NCI-H1417 treated with DMSO at 0.1 percent for 48 hours (cell line): ENCODE measurements around the gene CFAP46.

Experiments used
- DNase-seq: peaks from one replicate; lab custom pipeline; 2025; lab: John Stamatoyannopoulos, UW

CFAP46 gene

DNA sequence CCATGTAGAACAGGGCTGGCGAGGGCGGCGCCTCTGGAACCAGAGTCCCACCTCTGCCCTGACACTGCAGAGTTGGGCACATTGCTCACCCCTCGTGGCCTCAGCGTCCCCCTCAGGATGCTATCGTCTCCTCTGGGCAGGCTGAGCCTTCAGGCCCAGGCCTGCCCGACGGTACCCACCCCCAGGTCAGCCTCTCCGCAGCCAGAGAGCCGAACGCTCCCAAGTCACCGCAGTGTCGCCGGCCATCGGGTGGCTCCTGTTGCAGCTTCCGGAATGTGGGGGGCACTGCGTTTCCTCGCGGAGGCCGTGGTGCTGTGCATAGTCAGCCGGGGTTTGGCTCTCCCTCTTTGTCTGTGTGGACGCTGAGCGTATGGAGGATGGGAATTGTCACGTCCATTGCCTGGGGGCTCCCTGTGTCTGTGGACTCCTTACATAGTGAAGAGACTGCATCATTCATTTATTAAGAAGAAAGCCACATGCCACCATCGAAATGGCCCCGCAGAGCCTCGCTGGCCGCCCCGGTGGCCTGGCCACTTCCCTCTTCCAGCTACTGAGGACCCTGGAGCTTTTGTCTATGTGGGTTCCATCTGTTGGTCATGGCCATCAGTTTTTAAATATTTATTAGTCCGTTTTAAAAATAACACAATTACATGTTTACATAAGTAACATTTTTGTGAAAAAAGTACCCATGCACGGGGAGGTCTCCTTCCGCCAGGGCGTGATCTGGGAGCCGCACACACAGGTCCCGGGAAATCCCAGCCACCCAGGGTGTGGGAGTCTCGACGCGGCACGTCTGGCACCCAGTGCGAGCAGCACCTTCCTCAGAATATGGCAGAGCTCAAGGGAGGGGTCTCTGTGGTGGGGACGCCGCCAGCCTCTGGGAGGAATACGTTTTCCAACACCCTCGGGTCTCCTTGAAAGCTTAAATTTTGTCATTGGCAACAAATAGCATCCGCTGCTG is 172.0 kb downstream of the CFAP46 start:
- DNase-seq: no peak

DNA sequence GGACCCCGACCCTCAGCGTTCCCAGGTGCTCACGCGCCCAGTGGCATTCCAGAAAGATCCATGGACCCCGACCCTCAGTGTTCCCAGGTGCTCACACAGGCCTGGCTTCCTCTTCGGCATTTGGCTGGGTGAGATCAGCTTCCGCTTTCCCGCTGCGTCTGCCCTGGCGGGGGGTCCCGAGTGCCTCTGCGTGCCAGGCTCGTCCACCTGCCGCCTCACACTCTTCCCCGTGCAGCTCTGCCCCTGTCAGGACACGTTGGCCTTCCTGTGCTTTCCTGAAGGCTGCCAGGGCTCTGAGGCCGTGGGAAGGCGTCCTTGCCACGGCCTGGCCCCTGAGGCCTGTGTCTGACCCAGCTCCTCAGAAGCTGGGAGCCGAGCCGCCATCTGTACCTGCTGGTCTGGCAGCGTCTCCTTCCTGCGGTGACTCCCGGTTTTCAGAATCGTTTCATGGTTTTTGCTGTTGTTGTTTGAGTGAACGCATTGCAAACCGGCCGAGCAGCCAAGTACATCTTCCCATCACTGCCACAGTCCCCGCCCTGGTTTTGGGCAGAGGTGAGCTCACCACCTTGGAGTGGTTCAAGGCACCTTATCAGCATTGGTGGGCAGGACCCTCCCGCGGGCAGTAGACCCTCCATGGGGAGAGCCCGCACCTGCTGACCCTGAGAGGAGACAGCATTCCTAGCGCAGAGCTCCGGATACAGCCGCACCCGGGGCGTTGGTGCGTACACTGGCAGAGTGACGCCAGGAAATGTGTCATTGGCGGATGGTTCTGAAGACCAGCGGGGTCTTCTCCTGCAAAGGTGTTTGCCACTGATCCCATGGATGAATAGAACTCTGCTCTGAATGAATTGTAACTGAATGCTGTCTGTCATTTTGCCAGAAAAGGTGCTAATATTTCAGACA is 173.8 kb downstream of the CFAP46 start:
- no peak for DNase-seq

DNA sequence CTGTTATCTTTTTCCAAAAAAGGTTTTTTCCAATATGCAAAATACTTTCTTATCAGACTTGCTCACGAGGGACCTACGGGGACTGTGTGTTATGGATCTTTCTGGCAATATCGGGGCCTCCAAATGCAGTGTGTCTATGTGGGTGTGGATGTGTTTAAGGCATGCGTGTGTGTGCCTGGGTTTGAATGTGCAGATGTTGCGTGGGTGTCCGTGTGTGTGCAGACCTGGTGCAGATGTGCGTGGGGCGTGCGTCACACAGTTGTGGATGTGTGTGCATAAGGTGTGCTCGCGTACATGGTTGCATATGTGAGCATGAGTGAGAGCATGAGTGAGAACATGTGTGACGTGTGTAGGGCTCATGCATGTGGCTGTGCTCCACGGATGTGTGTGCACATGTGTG is 176.1 kb downstream of the CFAP46 start:
- no peak for DNase-seq

DNA sequence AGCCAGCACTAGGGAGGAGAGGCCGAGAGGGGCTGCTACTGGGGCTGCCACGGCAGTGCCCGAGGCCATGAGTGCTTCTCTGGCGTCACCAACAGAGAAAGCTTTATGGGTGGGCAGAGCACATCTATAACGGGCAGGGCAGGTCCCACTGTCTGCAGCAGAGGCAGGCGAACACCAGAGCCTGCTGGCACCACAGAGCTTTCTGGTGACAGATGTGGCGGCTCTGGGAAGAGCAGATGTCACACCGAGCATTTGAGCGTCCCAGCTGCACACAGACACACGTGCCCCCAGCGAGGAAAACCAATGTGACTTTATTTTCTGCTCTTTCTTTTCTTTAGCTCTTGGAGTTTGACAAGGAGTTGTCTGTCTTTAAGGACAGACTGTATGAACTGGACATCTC is 176.9 kb downstream of the CFAP46 start:
- no peak for DNase-seq

DNA sequence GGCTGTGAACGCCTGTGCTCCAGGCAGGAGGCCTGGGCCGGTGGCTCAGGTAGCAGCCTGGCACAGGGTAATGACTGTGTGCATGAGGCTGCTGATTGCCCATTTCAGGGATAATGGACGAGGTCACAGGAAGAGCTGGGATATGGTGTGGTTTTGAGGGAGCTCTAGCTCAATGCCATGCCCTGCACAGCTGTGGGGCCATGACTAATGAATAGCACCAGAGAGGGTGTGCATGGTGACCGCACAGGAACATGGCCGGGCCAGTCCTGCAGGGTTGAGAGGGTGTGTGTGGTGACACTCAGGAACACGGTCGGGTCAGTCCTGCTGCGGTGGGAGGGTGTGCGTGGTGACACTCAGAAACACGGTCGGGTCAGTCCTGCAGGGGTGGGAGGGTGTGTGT is 178.3 kb downstream of the CFAP46 start:
- no peak for DNase-seq

DNA sequence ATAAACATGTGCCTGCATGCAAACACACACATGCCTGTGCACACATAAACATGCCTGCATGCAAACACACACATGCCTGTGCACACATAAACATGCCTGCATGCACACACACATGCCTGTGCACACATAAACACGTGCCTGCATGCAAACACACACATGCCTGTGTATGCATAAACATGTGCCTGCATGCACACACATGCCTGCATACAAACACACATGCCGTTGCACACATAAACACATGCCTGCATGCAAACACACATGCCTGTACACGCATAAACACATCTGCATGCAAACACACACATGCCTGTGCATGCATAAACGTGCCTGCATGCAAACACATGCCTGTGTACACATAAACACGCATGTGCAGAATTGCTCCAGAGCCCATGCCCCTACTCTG is 178.8 kb downstream of the CFAP46 start:
- no peak for DNase-seq

DNA sequence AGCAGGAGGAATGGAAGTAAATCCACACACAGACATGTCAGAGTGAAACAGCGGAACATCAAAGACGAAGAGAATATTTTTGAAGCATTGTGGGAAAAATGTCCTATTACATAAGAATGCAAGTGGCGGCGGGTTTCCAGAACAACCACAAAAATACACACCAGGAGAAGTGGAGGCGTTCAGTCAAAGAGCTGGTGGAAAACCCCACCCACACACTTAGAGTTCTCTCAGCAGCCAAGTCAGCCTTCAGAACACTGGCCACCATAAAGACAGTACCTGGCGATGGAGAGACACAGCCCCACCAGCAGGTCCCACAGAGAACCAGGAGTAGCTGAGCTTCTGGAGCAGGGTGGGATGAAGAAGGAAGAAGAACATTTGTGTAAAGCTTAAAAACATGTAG is 180.1 kb downstream of the CFAP46 start:
- DNase-seq: no peak

DNA sequence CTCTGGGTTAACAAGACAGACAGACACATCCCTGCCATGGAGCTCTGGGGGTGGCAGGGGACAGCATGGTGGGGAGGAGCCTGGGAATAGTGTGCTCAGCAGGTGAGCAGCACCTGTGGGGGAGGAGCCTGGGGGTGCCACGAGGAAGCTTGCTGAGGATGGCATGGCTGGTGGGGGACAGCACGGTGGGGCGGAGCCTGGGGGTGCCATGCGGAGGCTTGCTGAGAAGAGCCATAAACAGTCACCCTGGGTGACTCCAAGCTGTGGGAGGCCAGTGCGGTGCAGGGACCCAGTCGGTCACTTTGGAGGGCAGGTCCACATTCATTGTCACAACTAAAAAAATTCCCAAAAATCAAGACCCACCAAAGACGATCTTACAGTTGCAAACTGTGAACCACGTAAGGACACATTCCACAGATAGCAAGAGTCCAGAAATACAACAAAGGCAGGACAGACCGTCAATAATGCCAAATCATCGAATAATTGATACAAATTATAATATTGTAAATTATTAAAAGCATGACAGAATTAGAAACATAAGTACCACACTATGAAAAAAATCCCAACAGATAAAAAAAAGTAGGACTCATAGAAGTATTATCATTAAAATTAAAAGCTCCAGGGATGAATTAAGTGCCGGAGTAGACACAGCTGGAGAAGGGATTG is 180.8 kb downstream of the CFAP46 start:
- no peak for DNase-seq

DNA sequence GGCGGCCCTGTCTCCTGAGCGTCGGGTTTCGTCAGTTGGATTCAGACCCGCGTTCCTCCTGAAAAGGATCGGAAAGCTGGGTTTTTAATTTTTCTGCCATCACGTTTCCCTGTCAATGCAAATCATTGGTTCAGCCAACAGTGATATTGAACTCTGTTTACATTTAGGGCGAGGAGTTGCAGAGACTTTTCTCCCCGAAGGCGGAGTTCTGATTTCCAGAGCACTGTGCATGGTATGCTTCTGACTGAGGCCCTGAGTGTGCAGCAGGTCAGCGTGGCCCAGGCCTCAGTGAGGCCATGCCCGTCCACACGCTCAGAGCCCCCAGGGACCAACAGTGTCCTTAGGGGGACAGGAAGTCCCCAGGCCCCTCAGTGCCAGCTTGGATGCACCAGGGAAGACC is 183.5 kb downstream of the CFAP46 start:
- no peak for DNase-seq
